ENCODE data around the gene POLR3H. TPM values are rescaled to one million over a fixed set of nuclear protein-coding genes. Genes with fewer than 3 reads are reported as not detected.
A peak's percentile ranks its signal among the peaks of the same experiment; 100 is the strongest.

Gene POLR3H
- total and polyA plus RNA-seq, 12 donors: 18.7 to 92.6 (median 45.4) TPM

- Histone ChIP-seq H3K36me3 (replicated peaks in 1 of 2) (peaks cover 0 to 9% of the 10 kb centered on the region in 2 donors), H3K4me3 (no peak overlapping the region), H3K27me3 (no peaks in the 10 kb centered on the region), H3K9me3 (replicated peaks in 1 of 3) (no peaks in the 10 kb centered on the region), H3K27ac (no peak overlapping the region), H3K4me1 (replicated peaks in 1 of 2) (peaks cover 29 to 43% of the 10 kb centered on the region in 2 donors)
- DNase-seq: no peak
- intact Hi-C loops (cut with DNase I): no loop called here
- 96 to 100% (median 97%) methylated on average over 2 to 14 of the region's 14 CpGs for WGBS, 4 donors
- no peak for TF ChIP-seq POLR2A (IDR thresholded peaks at IDR 0.05)
- TF ChIP-seq, protein P1, sequence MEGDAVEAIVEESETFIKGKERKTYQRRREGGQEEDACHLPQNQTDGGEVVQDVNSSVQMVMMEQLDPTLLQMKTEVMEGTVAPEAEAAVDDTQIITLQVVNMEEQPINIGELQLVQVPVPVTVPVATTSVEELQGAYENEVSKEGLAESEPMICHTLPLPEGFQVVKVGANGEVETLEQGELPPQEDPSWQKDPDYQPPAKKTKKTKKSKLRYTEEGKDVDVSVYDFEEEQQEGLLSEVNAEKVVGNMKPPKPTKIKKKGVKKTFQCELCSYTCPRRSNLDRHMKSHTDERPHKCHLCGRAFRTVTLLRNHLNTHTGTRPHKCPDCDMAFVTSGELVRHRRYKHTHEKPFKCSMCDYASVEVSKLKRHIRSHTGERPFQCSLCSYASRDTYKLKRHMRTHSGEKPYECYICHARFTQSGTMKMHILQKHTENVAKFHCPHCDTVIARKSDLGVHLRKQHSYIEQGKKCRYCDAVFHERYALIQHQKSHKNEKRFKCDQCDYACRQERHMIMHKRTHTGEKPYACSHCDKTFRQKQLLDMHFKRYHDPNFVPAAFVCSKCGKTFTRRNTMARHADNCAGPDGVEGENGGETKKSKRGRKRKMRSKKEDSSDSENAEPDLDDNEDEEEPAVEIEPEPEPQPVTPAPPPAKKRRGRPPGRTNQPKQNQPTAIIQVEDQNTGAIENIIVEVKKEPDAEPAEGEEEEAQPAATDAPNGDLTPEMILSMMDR (IDR thresholded peaks at IDR 0.05): no peak
Measured at GRCh38 chr22:41571786-41572185, 27.5 kb upstream of the POLR3H start.

DNA sequence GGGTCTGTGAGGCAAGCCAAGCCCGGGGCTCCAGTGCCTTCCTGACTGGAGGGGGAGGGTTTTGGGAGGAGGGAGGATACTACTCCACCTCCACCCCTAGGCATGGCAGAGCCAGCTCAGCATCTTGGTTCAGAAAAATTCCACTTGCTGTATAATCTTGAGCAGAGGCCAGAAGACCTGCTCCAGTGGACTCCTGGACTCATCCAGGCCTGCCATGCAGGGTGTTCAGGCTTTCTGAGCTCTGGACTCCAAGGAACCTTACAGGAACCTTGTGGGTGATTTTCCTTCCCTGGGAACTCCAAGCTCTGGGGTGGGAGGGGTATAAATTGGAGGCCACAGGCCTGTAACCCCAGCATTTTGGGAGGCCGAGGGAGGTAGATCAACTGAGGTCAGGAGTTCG is 26.0 kb upstream of the POLR3H start:
- H3K4me1 ChIP-seq (replicated peaks in 1 of 2): peaks cover 37 to 55% of the 10 kb centered on the region in 2 donors
- intact Hi-C loops (cut with DNase I): no loop called here
- 77 to 94% (median 86%) methylated on average over 3 of the region's 3 CpGs for WGBS, 4 donors
- H3K4me3 ChIP-seq: no peak overlapping the region
- H3K9me3 ChIP-seq (replicated peaks in 1 of 3): no peaks in the 10 kb centered on the region
- TF ChIP-seq POLR2A (IDR thresholded peaks at IDR 0.05): no peak
- TF ChIP-seq, protein P1 (IDR thresholded peaks at IDR 0.05): no peak
- H3K36me3 ChIP-seq (replicated peaks in 1 of 2): peaks cover 0 to 5% of the 10 kb centered on the region in 2 donors
- peak overlapping the region in 3 of 5 donors; percentile 5 to 43 (median 24) for H3K27ac ChIP-seq
- DNase-seq: no peak
- H3K27me3 ChIP-seq: no peaks in the 10 kb centered on the region

- no peak for DNase-seq
- peaks cover 0 to 5% of the 10 kb centered on the region in 2 donors for H3K36me3 ChIP-seq (replicated peaks in 1 of 2)
- no peak for TF ChIP-seq POLR2A (IDR thresholded peaks at IDR 0.05)
- TF ChIP-seq, protein P1 (IDR thresholded peaks at IDR 0.05): no peak
- peaks cover 42 to 57% of the 10 kb centered on the region in 2 donors for H3K4me1 ChIP-seq (replicated peaks in 1 of 2)
- no peaks in the 10 kb centered on the region for H3K27me3 ChIP-seq
- H3K9me3 ChIP-seq (replicated peaks in 1 of 3): no peaks in the 10 kb centered on the region
- intact Hi-C loops (cut with DNase I): no loop called here
- WGBS, 4 donors: 69 to 85% (median 81%) methylated on average over 6 to 7 of the region's 7 CpGs
- no peak overlapping the region for H3K4me3 ChIP-seq
- H3K27ac ChIP-seq: peak overlapping the region in 3 of 5 donors; percentile 23 to 51 (median 38)
Measured at GRCh38 chr22:41568811-41569210, 24.5 kb upstream of the POLR3H start.

DNA sequence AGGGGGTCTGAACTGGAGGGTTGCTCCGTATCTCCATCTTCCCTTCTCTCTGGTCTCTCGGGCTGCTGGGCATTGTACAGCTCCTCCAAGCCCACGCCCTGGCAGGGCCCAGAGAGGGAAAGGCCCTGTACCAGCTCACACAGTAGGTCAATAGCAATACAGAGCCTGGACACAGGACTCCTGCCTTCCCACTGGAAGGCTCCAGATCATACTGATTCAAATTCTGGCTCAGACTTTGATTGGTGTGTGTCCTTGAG is 23.2 kb upstream of the POLR3H start:
- intact Hi-C loops (cut with DNase I): no loop called here
- no peaks in the 10 kb centered on the region for H3K9me3 ChIP-seq (replicated peaks in 1 of 3)
- H3K4me1 ChIP-seq (replicated peaks in 1 of 2): peaks cover 55 to 69% of the 10 kb centered on the region in 2 donors
- no peak for DNase-seq
- peaks cover 0 to 5% of the 10 kb centered on the region in 2 donors for H3K36me3 ChIP-seq (replicated peaks in 1 of 2)
- TF ChIP-seq, protein P1 (IDR thresholded peaks at IDR 0.05): no peak
- TF ChIP-seq POLR2A (IDR thresholded peaks at IDR 0.05): no peak
- H3K27ac ChIP-seq: peak overlapping the region in 3 of 5 donors; percentile 20 to 92 (median 79)
- H3K4me3 ChIP-seq: no peak overlapping the region
- no peaks in the 10 kb centered on the region for H3K27me3 ChIP-seq
- WGBS, 4 donors: 61 to 71% (median 64%) methylated on average over 3 of the region's 3 CpGs

All from adrenal gland (tissue), 12 donors.